ENCODE data around the gene MTMR1.

DNA sequence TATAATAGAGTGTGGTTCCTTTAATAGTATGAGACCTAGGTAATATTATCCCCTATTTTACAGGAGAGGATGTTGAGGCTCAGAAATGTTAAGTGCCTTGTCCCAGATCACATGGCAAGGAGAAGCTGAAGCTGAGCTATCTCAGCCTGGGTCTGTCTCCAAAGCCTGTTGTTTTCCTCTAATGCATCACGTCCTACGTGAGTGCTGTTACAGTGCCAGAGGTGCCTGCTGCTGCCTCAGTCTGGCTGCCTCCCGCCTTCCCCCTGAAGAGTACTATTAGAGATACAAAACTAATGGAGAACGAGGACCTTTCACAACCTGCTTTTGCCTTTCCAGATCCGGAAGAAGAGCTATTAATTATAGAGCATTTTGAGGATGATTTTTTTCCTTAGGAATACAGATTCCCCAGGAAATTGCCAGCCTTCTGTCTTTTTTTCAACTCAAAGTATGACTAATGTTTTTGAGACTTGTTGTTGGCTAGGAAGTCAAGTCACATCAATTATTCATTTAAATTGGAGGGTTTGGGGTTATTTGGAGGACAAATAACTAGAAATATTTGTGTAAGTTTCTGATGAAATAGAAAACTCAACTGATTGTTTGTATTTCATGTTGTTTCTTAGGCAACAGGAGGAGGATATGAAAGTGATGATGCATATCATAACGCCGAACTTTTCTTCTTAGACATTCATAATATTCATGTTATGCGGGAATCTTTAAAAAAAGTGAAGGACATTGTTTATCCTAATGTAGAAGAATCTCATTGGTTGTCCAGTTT is 43.9 kb upstream of the MTMR1 start:
- TF ChIP-seq, protein P1, sequence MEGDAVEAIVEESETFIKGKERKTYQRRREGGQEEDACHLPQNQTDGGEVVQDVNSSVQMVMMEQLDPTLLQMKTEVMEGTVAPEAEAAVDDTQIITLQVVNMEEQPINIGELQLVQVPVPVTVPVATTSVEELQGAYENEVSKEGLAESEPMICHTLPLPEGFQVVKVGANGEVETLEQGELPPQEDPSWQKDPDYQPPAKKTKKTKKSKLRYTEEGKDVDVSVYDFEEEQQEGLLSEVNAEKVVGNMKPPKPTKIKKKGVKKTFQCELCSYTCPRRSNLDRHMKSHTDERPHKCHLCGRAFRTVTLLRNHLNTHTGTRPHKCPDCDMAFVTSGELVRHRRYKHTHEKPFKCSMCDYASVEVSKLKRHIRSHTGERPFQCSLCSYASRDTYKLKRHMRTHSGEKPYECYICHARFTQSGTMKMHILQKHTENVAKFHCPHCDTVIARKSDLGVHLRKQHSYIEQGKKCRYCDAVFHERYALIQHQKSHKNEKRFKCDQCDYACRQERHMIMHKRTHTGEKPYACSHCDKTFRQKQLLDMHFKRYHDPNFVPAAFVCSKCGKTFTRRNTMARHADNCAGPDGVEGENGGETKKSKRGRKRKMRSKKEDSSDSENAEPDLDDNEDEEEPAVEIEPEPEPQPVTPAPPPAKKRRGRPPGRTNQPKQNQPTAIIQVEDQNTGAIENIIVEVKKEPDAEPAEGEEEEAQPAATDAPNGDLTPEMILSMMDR (IDR thresholded peaks at IDR 0.05) = no peak
- TF ChIP-seq EZH2 (IDR thresholded peaks at IDR 0.05; ENCODE audit: borderline replicate concordance, insufficient read depth, low read depth, low read length, poor library complexity, severe bottlenecking) = no peak
